ENCODE data around the gene ANKH.

ANKH gene

DNA sequence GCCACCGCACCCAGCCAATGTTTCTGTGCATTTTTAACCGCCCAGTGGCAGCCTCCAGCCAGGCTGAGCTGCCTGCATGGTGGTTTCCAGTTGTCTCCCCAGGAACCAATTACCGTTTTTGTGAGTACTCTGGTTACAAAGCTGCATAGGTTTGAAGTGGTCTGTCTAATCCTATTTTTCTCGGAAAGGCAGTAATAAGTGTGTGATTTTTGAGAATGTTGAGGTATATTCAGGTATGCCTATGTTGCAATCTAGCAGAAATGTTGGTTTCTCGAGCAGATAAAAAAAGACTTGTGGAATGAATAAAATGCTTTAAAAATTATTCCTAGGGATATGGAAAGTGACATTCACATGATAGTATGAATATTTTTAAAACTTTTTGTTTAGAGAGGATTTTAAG is 41.5 kb upstream of the ANKH start:
- DNase-seq (ENCODE audit: low read depth) = peak; percentile 20
- TF ChIP-seq CTCF (conservative IDR thresholded peaks at IDR 0.05; ENCODE audit: low read depth, low read length) = no peak
- H3K4me3 ChIP-seq (ENCODE audit: low read length) = no peak overlapping the region

GRCh38 chr5:14912206-14912605 is 40.6 kb upstream of the ANKH start:
- no peak for TF ChIP-seq CTCF (conservative IDR thresholded peaks at IDR 0.05; ENCODE audit: low read depth, low read length)
- no peak for DNase-seq (ENCODE audit: low read depth)
- H3K4me3 ChIP-seq (ENCODE audit: low read length) = no peak overlapping the region

- no peak for DNase-seq (ENCODE audit: low read depth)
- no peak for TF ChIP-seq CTCF (conservative IDR thresholded peaks at IDR 0.05; ENCODE audit: low read depth, low read length)
- H3K4me3 ChIP-seq (ENCODE audit: low read length) = no peak overlapping the region
These were observed 37.8 kb upstream of the ANKH start for GRCh38 chr5:14909369-14909768.

- DNase-seq (ENCODE audit: low read depth) = no peak
These were observed 36.6 kb upstream of the ANKH start for GRCh38 chr5:14908172-14908571.

DNA sequence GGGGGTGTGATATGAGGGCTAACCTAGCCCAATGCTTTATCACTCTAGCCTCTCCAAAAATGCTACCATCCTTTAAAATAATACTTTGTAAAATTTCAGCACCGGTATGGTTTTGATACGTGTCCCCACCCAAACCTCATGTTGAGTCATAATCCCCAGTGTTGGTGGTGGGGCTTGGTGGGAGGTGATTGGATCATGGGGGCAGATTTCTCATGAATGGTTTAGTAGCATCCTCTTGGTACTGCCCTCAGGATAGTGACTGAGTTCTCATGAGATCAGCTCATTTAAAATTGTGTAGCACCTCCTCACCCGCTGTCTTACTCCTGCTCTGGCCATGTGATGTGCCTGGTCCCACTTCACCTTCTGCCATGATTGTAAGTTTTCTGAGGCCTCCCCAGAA is 35.0 kb upstream of the ANKH start:
- TF ChIP-seq CTCF (conservative IDR thresholded peaks at IDR 0.05; ENCODE audit: low read depth, low read length) = no peak
- no peak overlapping the region for H3K4me3 ChIP-seq (ENCODE audit: low read length)
- no peak for DNase-seq (ENCODE audit: low read depth)

More at GRCh38 chr5:14908172-14908571, 36.6 kb upstream of the ANKH start:
- H3K4me3 ChIP-seq (ENCODE audit: low read length) = no peak overlapping the region
- no peak for TF ChIP-seq CTCF (conservative IDR thresholded peaks at IDR 0.05; ENCODE audit: low read depth, low read length)

DNA sequence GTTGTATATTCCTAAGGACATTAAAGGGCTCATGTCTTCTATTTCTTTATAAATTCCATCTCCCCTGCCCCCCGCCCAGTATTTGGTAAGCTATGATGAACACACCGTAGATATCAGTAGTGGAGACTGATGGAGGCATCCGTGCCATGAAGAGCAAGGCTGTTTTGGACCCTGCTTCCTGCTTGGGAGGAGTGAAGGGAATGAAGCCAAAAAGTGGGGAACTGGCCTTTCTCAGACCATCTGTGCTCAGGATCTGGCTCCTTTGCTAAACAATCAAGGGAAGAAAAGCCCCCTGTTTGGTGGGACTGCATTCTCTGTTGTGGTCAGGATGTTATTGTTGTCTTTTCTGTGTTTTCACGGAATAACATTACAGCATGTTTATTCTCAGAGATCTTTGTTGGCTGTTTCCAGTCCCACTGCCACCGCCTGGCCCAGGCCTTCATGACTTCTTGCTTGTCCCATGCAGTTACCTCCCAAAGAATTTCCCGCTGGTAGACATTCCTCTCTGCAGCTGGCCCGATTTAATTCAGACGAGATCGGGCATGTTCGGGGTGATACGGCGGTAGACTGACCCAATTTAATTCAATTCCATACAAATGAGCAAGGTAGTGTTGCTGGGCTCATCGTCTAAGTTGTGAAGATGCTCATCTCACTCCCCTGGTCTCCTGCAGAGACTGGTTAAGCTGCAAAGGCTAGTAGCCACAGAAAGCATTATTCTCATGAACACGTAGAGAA is 31.4 kb upstream of the ANKH start:
- TF ChIP-seq CTCF (conservative IDR thresholded peaks at IDR 0.05; ENCODE audit: low read depth, low read length) = no peak
- no peak overlapping the region for H3K4me3 ChIP-seq (ENCODE audit: low read length)
- no peak for DNase-seq (ENCODE audit: low read depth)

DNA sequence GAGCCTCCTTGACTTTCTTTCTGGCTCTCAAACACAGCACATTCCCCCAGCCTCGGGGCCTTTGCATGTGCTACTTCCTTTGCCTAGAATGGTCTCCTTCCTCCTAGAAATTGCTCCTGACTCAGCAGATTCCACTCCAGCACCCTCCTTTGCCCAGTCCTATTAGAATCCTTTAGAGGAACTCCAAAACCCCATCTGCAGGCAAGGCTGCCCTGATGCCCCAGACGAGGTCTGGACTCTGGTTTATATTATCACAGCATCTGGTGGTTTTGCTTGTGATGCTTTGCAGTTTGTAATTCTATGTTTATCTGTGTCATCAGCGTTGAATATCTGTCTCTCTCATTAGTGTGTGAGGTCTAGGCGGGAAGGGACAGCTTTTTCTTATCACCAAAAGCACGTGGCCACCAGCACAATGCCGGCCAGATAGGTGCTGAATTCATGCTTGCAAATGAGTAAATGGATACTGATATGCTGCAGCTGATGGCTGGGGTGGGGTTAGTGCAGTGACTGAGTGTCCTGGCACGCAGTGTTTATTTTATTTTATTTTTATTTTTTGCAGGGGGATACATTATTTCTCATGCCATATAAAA is 30.0 kb upstream of the ANKH start:
- DNase-seq (ENCODE audit: low read depth) = no peak
- TF ChIP-seq CTCF (conservative IDR thresholded peaks at IDR 0.05; ENCODE audit: low read depth, low read length) = no peak
- H3K4me3 ChIP-seq (ENCODE audit: low read length) = no peak overlapping the region
